ENCODE results near the gene MBTPS2. TPM values are rescaled to one million over a fixed set of nuclear protein-coding genes. Genes with fewer than 3 reads are reported as not detected.

Gene MBTPS2
- 7.9 and 9.0 TPM in 2 replicates for total RNA-seq

- peaks cover 7% of the 10 kb centered on the region for H3K4me1 Mint-ChIP-seq
Observed at GRCh38 chrX:21839334-21840192, at the start of gene MBTPS2. TSS of gene MBTPS2 (plus strand) at chrX:21839617. CDS start at chrX:21839735, 118 bp downstream.

GRCh38 chrX:21798677-21799219, 40.7 kb upstream of the MBTPS2 start:
- intact Hi-C loops (cut with micrococcal nuclease): no loop called here
- Mint-ChIP-seq H3K4me1 (no peaks in the 10 kb centered on the region), H3K27ac (no peak overlapping the region), H3K4me3 (no peak overlapping the region), H3K9me3 (no peaks in the 10 kb centered on the region), H3K36me3 (ENCODE audit: low read depth) (no peaks in the 10 kb centered on the region), H3K27me3 (peaks cover 2% of the 10 kb centered on the region)
- no peak for ATAC-seq (ENCODE audit: low read depth)
- ChIA-PET POLR2A (no interaction called here), CTCF (no interaction called here)
- no peak for TF ChIP-seq CTCF (IDR thresholded peaks at IDR 0.05)
- no peak for DNase-seq

More at GRCh38 chrX:21839334-21840192, at the start of gene MBTPS2:
- peak within 1 kb of the TSS; percentile 90 for H3K4me3 Mint-ChIP-seq
- ChIA-PET POLR2A (interaction anchor here (0.9 to 1.4 kb wide), 5 partner anchors 10 to 466 kb away, joined by 3 to 7 read pairs (median 5); partner anchors contain the start of gene CNKSR2), CTCF (no interaction called here)
- peaks cover 6% of the 10 kb centered on the region for H3K36me3 Mint-ChIP-seq (ENCODE audit: low read depth)
- H3K27me3 Mint-ChIP-seq: no peaks in the 10 kb centered on the region
- peak; percentile 92 for ATAC-seq (ENCODE audit: low read depth)
- no peak for TF ChIP-seq CTCF (IDR thresholded peaks at IDR 0.05)
- H3K9me3 Mint-ChIP-seq: no peaks in the 10 kb centered on the region
- H3K27ac Mint-ChIP-seq: peak within 1 kb of the TSS; percentile 86
- intact Hi-C loops (cut with micrococcal nuclease): loop anchor here (1.0 to 5.0 kb wide), 7 partner anchors 101 to 1323 kb away; partner anchors contain the start of genes CNKSR2 and SMS
- peak; percentile 75 for DNase-seq

- TF ChIP-seq CTCF (IDR thresholded peaks at IDR 0.05): no peak
- no peaks in the 10 kb centered on the region for H3K36me3 Mint-ChIP-seq (ENCODE audit: low read depth)
- CTCF ChIA-PET: no interaction called here
- peaks cover 2% of the 10 kb centered on the region for H3K27me3 Mint-ChIP-seq
- H3K27ac Mint-ChIP-seq: no peak overlapping the region
- no peaks in the 10 kb centered on the region for H3K4me1 Mint-ChIP-seq
- POLR2A ChIA-PET: no interaction called here
- H3K4me3 Mint-ChIP-seq: no peak overlapping the region
- ATAC-seq (ENCODE audit: low read depth): no peak
- DNase-seq: no peak
- intact Hi-C loops (cut with micrococcal nuclease): no loop called here
- H3K9me3 Mint-ChIP-seq: no peaks in the 10 kb centered on the region
Observed at GRCh38 chrX:21799767-21800166, 39.6 kb upstream of the MBTPS2 start.

GRCh38 chrX:21800344-21800770, 39.1 kb upstream of the MBTPS2 start:
- Mint-ChIP-seq H3K4me3 (no peak overlapping the region), H3K9me3 (no peaks in the 10 kb centered on the region), H3K36me3 (ENCODE audit: low read depth) (no peaks in the 10 kb centered on the region), H3K27ac (no peak overlapping the region), H3K4me1 (no peaks in the 10 kb centered on the region), H3K27me3 (peaks cover under 1% of the 10 kb centered on the region)
- CTCF ChIA-PET: no interaction called here
- POLR2A ChIA-PET: no interaction called here
- intact Hi-C loops (cut with micrococcal nuclease): no loop called here
- no peak for DNase-seq
- ATAC-seq (ENCODE audit: low read depth): no peak
- no peak for TF ChIP-seq CTCF (IDR thresholded peaks at IDR 0.05)

GRCh38 chrX:21802054-21802670, 37.3 kb upstream of the MBTPS2 start:
- POLR2A ChIA-PET: no interaction called here
- DNase-seq: no peak
- Mint-ChIP-seq H3K36me3 (ENCODE audit: low read depth) (no peaks in the 10 kb centered on the region), H3K9me3 (no peaks in the 10 kb centered on the region), H3K27ac (no peak overlapping the region), H3K27me3 (no peaks in the 10 kb centered on the region), H3K4me1 (no peaks in the 10 kb centered on the region), H3K4me3 (no peak overlapping the region)
- ATAC-seq (ENCODE audit: low read depth): no peak
- TF ChIP-seq CTCF (IDR thresholded peaks at IDR 0.05): no peak
- CTCF ChIA-PET: no interaction called here
- intact Hi-C loops (cut with micrococcal nuclease): no loop called here

Data from activated B cell treated with CpG ODN at 0.5 μM for 24 hours (primary cell).